PC-3 (cell line): Measurements from ENCODE around the gene THBS2. TPM values are rescaled to one million over a fixed set of nuclear protein-coding genes. Genes with fewer than 3 reads are reported as not detected.

Experiments
- ATAC-seq: fragments of 200-7000 bp; cut with Tn5 transposase; 2 replicates; pipeline ENCODE4 v1.9.1; 2020; ENCODE audit warnings: mild to moderate bottlenecking, moderate library complexity
- BruUV-seq: library from RNA; stranded (reverse); fragments of 400-500 nt; replicated peaks from 2 replicates; lab custom pipeline; 2021; lab: Mats Ljungman, UMichigan
- CTCF ChIA-PET: fragments of 300-600 bp; sonication (Branson Sonifier 250); formaldehyde crosslinking; loops from one replicate; lab custom pipeline; 2022; ENCODE audit warnings: antibody characterized with exemption; lab: Charles Lee
- POLR2A ChIA-PET: fragments of 300-600 bp; sonication (Branson Sonifier 250); formaldehyde crosslinking; loops from one replicate; lab custom pipeline; 2022; ENCODE audit warnings: antibody characterized with exemption; ENCODE audit not compliant: unreplicated experiment; lab: Charles Lee
- DNase-seq: peaks from one replicate; pipeline ENCODE4 v3.0.0-alpha.2; 2015
- H2AFZ ChIP-seq: fragments of 300-600 bp; sonication (generic); 2 replicates; pipeline ENCODE4 v1.6.0; 2016; ENCODE audit warnings: antibody characterized with exemption, low read length
- H3F3A ChIP-seq: fragments of 300-600 bp; sonication (generic); one replicate; pipeline ENCODE4 v1.6.0; 2017; ENCODE audit warnings: antibody characterized with exemption, low read length, control low read depth, mild to moderate bottlenecking; ENCODE audit not compliant: unreplicated experiment
- H3K27ac ChIP-seq: fragments of 300-600 bp; sonication (generic); 2 replicates; pipeline ENCODE4 v1.5.1; 2016; ENCODE audit warnings: mild to moderate bottlenecking, low read length
- H3K27me3 ChIP-seq: fragments of 300-600 bp; sonication (generic); 2 replicates; pipeline ENCODE4 v1.6.1; 2016; ENCODE audit warnings: low read length, mixed read lengths
- H3K36me3 ChIP-seq: fragments of 300-600 bp; sonication (generic); 2 replicates; pipeline ENCODE4 v1.6.1; 2016; ENCODE audit warnings: low read depth, mixed run types, low read length, mixed read lengths
- H3K4me1 ChIP-seq: fragments of 300-600 bp; sonication (generic); 2 replicates; pipeline ENCODE4 v1.5.1; 2016; ENCODE audit warnings: low read length; ENCODE audit not compliant: insufficient read depth
- H3K4me2 ChIP-seq: fragments of 300-600 bp; sonication (generic); 2 replicates; pipeline ENCODE4 v1.6.0; 2016; ENCODE audit warnings: low read length
- H3K4me3 ChIP-seq: fragments of 300-600 bp; sonication (generic); 2 replicates; pipeline ENCODE4 v1.5.1; 2016; ENCODE audit warnings: mild to moderate bottlenecking, low read length, mixed read lengths
- H3K79me2 ChIP-seq: fragments of 300-600 bp; sonication (generic); 2 replicates; pipeline ENCODE4 v1.6.1; 2017; ENCODE audit warnings: low read length, mixed read lengths
- H3K9ac ChIP-seq: fragments of 300-600 bp; sonication (generic); 2 replicates; pipeline ENCODE4 v1.6.0; 2016; ENCODE audit warnings: mild to moderate bottlenecking, low read length
- H3K9me2 ChIP-seq: fragments of 300-600 bp; sonication (generic); replicated peaks from 2 replicates; pipeline ENCODE4 v1.6.1; 2016; ENCODE audit warnings: mixed run types, low read length, mixed read lengths
- H3K9me3 ChIP-seq: fragments of 300-600 bp; sonication (generic); 2 replicates; pipeline ENCODE4 v1.6.1; 2016; ENCODE audit warnings: low read length, mixed read lengths
- H4K20me1 ChIP-seq: fragments of 300-600 bp; sonication (generic); 2 replicates; pipeline ENCODE4 v1.6.1; 2016; ENCODE audit warnings: low read length, mixed read lengths
- CTCF ChIP-seq: fragments of 300-600 bp; sonication (generic); conservative IDR thresholded peaks from 2 replicates; pipeline ENCODE4 v1.5.1; 2017; ENCODE audit warnings: antibody characterized with exemption, low read depth, mild to moderate bottlenecking, low read length
- EZH2 ChIP-seq: fragments of 300-600 bp; sonication (generic); IDR thresholded peaks from one replicate; pipeline ENCODE4 v1.6.1; 2017; ENCODE audit warnings: antibody characterized with exemption, mild to moderate bottlenecking, low read length; ENCODE audit not compliant: unreplicated experiment
- EZH2phosphoT487 ChIP-seq: fragments of 300-600 bp; sonication (generic); IDR thresholded peaks from 2 replicates; pipeline ENCODE4 v1.6.1; 2018; ENCODE audit warnings: mild to moderate bottlenecking, antibody characterized with exemption, low read length, borderline replicate concordance
- intact Hi-C: fragments of 100-400 bp; cut with micrococcal nuclease; formaldehyde crosslinking; loops from 2 replicates; pipeline ENCODE4 v1.9.0; 2023
- total RNA-seq: library from RNA; depleted of rRNA; stranded (reverse); fragments of >200 nt; gene quantifications from 2 replicates; pipeline ENCODE4 v1.2.3, GENCODE V29; 2014

THBS2 gene
- total RNA-seq, 1 experiment from 2014 or later = not detected

- H3K79me2 ChIP-seq = no peaks in the 10 kb centered on the region
- H3K9ac ChIP-seq = no peak overlapping the region
- H3K4me2 ChIP-seq = no peak overlapping the region
- ChIA-PET POLR2A (no interaction called here), CTCF (no interaction called here)
- H3K9me2 ChIP-seq = no peaks in the 10 kb centered on the region
- H3K4me3 ChIP-seq = no peak overlapping the region
- H3K36me3 ChIP-seq = no peaks in the 10 kb centered on the region
- H3F3A ChIP-seq = no peaks in the 10 kb centered on the region
- BruUV-seq = no TSS peak
- TF ChIP-seq CTCF = no peak
- TF ChIP-seq EZH2 = no peak
- no peak for TF ChIP-seq EZH2phosphoT487
- DNase-seq (no peak), ATAC-seq (no peak)
- intact Hi-C loops = no loop called here
- no peak overlapping the region for H3K27ac ChIP-seq
- H3K4me1 ChIP-seq = peaks cover 3% of the 10 kb centered on the region; the same call in 1 of the 2 replicates
- no peak overlapping the region for H2AFZ ChIP-seq
- H3K27me3 ChIP-seq = peaks cover 16% of the 10 kb centered on the region; the same call in 1 of the 2 replicates
- no peaks in the 10 kb centered on the region for H4K20me1 ChIP-seq
- H3K9me3 ChIP-seq = no peaks in the 10 kb centered on the region
Observed at GRCh38 chr6:169249057-169249456, 4.6 kb downstream of the THBS2 start.

- no peaks in the 10 kb centered on the region for H3K36me3 ChIP-seq
- intact Hi-C loops = no loop called here
- H3K4me3 ChIP-seq = no peak overlapping the region
- H3K27ac ChIP-seq = no peak overlapping the region
- H3K4me1 ChIP-seq = peaks cover 3% of the 10 kb centered on the region; the same call in 1 of the 2 replicates
- no peaks in the 10 kb centered on the region for H3K79me2 ChIP-seq
- no peak overlapping the region for H2AFZ ChIP-seq
- BruUV-seq = no TSS peak
- no peaks in the 10 kb centered on the region for H4K20me1 ChIP-seq
- DNase-seq = no peak
- H3K9me2 ChIP-seq = no peaks in the 10 kb centered on the region
- CTCF ChIA-PET = no interaction called here
- no peak overlapping the region for H3K9ac ChIP-seq
- POLR2A ChIA-PET = no interaction called here
- H3K27me3 ChIP-seq = peaks cover 11% of the 10 kb centered on the region; the same call in 1 of the 2 replicates
- TF ChIP-seq CTCF (no peak), EZH2phosphoT487 (no peak), EZH2 (no peak)
- H3F3A ChIP-seq = no peaks in the 10 kb centered on the region
- no peaks in the 10 kb centered on the region for H3K9me3 ChIP-seq
- ATAC-seq = no peak
- H3K4me2 ChIP-seq = no peak overlapping the region
Observed at GRCh38 chr6:169248521-169248971, 5.1 kb downstream of the THBS2 start.

DNA sequence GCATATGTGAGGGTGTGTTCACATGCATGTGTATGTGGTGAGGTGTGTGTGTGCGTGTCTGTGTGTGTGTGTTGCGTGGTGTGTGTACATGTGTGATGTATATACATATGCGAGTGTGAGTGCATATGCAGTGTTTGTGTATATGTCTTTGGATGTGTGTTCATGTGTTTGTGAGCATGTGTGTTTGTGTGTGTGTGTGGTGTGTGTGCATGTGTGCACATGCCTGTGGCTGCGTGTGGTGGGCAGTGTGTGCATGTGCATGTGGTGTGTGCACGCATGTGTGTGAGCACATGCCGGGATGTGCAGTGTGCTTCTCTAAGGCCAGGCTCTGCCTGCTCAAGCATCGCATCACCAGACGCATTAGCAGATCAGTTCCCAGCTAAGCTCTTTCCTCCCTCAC, 5.7 kb downstream of the THBS2 start:
- H3K27ac ChIP-seq = no peak overlapping the region
- TF ChIP-seq EZH2 = no peak
- no peak for TF ChIP-seq EZH2phosphoT487
- TF ChIP-seq CTCF = no peak
- H2AFZ ChIP-seq = no peak overlapping the region
- peaks cover 5% of the 10 kb centered on the region; the same call in 1 of the 2 replicates for H3K27me3 ChIP-seq
- H3K4me3 ChIP-seq = no peak overlapping the region
- H4K20me1 ChIP-seq = no peaks in the 10 kb centered on the region
- intact Hi-C loops = no loop called here
- no peaks in the 10 kb centered on the region for H3F3A ChIP-seq
- H3K4me2 ChIP-seq = no peak overlapping the region
- no peak for ATAC-seq
- H3K79me2 ChIP-seq = no peaks in the 10 kb centered on the region
- ChIA-PET CTCF (no interaction called here), POLR2A (no interaction called here)
- H3K36me3 ChIP-seq = no peaks in the 10 kb centered on the region
- DNase-seq = no peak
- H3K9ac ChIP-seq = no peak overlapping the region
- H3K9me3 ChIP-seq = no peaks in the 10 kb centered on the region
- peaks cover 3% of the 10 kb centered on the region; the same call in 1 of the 2 replicates for H3K4me1 ChIP-seq
- no peaks in the 10 kb centered on the region for H3K9me2 ChIP-seq
- no TSS peak for BruUV-seq
